Ishikawa (cell line): Measurements from ENCODE around the gene RIN2.

Experiments used
- CEBPB ChIP-seq: IDR thresholded peaks from 2 replicates; pipeline ENCODE4 v1.6.1; 2012
- CREB1 ChIP-seq: IDR thresholded peaks from 2 replicates; pipeline ENCODE4 v1.6.1; 2012; ENCODE audit warnings: low read depth
- EP300 ChIP-seq: IDR thresholded peaks from 2 replicates; pipeline ENCODE4 v1.6.1; 2012; ENCODE audit warnings: borderline replicate concordance
- FOXM1 ChIP-seq: IDR thresholded peaks from 2 replicates; pipeline ENCODE4 v1.6.1; 2012; ENCODE audit warnings: low read depth, borderline replicate concordance
- NFIC ChIP-seq: IDR thresholded peaks from 2 replicates; pipeline ENCODE4 v1.6.1; 2012
- RAD21 ChIP-seq: IDR thresholded peaks from 2 replicates; pipeline ENCODE4 v1.6.1; 2012; ENCODE audit warnings: low read depth
- REST ChIP-seq: IDR thresholded peaks from 2 replicates; pipeline ENCODE4 v1.6.1; 2012; ENCODE audit warnings: low read depth, mild to moderate bottlenecking
- TAF1 ChIP-seq: IDR thresholded peaks from 2 replicates; pipeline ENCODE4 v1.6.1; 2012; ENCODE audit warnings: low read depth, mild to moderate bottlenecking
- TCF12 ChIP-seq: IDR thresholded peaks from 2 replicates; pipeline ENCODE4 v1.6.1; 2012; ENCODE audit warnings: low read depth
- YY1 ChIP-seq: IDR thresholded peaks from 2 replicates; pipeline ENCODE4 v1.6.1; 2012; ENCODE audit warnings: low read depth
- ZBTB7A ChIP-seq: IDR thresholded peaks from 2 replicates; pipeline ENCODE4 v1.6.1; 2012; ENCODE audit warnings: low read depth
- TF ChIP-seq, protein P1 (sequence below): IDR thresholded peaks from 2 replicates; pipeline ENCODE4 v1.6.1; 2012

- TF ChIP-seq NFIC (no peak), EP300 (no peak), FOXM1 (no peak), CREB1 (no peak), TAF1 (no peak), RAD21 (no peak), REST (no peak), CEBPB (no peak), ZBTB7A (no peak), TCF12 (no peak), YY1 (no peak)
- TF ChIP-seq, protein P1, sequence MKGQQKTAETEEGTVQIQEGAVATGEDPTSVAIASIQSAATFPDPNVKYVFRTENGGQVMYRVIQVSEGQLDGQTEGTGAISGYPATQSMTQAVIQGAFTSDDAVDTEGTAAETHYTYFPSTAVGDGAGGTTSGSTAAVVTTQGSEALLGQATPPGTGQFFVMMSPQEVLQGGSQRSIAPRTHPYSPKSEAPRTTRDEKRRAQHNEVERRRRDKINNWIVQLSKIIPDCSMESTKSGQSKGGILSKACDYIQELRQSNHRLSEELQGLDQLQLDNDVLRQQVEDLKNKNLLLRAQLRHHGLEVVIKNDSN, result no peak
Observed at GRCh38 chr20:19725373-19725772, 32.7 kb upstream of the RIN2 start.
